Fibroblast of villous mesenchyme (primary cell): ENCODE data around the gene NAPEPLD. TPM values are rescaled to one million over a fixed set of nuclear protein-coding genes. Genes with fewer than 3 reads are reported as not detected.
A peak's percentile ranks its signal among the peaks of the same experiment; 100 is the strongest.
"Not testable (repeated sequence)": the region's sequence is repeated elsewhere in the genome, so short reads cannot be mapped to it uniquely, and the experiment has no call there.

Source experiments
- DNase-seq: peaks from one replicate; pipeline ENCODE4 v3.0.0-alpha.2; 2010; ENCODE audit warnings: low read depth
- H3K4me3 ChIP-seq: 2 replicates; pipeline ENCODE4 v1.5.1; 2011; ENCODE audit warnings: low read depth, mild to moderate bottlenecking, low read length
- total RNA-seq: library from RNA; depleted of rRNA; stranded (reverse); fragments of >200 nt; gene quantifications from 2 replicates; pipeline ENCODE4 v1.2.3, GENCODE V29; 2012
- TF ChIP-seq, protein P1 (sequence below): IDR thresholded peaks from 2 replicates; pipeline ENCODE4 v1.5.1; 2012; ENCODE audit warnings: low read depth, mild to moderate bottlenecking, low read length; ENCODE audit not compliant: insufficient read depth

The NAPEPLD gene
- total RNA-seq, 1 donor, result 6.5 TPM

DNA sequence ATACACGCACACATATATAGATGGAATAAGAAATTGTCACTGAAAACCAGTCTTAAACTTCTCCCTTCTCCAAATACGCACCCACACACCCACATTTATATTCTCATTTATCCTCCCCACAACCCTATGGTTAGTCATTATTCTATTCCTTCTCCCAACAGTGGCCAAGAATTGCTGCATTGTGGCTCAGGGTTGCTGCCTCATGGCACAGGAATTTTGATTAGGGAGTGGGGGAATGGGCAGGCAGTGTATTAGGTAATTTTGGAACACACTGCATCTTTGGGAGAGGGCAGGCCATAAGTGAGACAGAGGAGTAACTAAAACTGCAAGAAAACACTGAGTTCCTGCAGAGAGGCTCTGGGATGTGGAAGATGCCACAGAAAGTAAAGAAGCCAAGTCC is 35.7 kb downstream of the NAPEPLD start:
- DNase-seq, result peak; percentile 52
- no peak overlapping the region for H3K4me3 ChIP-seq
- TF ChIP-seq, protein P1, sequence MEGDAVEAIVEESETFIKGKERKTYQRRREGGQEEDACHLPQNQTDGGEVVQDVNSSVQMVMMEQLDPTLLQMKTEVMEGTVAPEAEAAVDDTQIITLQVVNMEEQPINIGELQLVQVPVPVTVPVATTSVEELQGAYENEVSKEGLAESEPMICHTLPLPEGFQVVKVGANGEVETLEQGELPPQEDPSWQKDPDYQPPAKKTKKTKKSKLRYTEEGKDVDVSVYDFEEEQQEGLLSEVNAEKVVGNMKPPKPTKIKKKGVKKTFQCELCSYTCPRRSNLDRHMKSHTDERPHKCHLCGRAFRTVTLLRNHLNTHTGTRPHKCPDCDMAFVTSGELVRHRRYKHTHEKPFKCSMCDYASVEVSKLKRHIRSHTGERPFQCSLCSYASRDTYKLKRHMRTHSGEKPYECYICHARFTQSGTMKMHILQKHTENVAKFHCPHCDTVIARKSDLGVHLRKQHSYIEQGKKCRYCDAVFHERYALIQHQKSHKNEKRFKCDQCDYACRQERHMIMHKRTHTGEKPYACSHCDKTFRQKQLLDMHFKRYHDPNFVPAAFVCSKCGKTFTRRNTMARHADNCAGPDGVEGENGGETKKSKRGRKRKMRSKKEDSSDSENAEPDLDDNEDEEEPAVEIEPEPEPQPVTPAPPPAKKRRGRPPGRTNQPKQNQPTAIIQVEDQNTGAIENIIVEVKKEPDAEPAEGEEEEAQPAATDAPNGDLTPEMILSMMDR, result no peak

DNA sequence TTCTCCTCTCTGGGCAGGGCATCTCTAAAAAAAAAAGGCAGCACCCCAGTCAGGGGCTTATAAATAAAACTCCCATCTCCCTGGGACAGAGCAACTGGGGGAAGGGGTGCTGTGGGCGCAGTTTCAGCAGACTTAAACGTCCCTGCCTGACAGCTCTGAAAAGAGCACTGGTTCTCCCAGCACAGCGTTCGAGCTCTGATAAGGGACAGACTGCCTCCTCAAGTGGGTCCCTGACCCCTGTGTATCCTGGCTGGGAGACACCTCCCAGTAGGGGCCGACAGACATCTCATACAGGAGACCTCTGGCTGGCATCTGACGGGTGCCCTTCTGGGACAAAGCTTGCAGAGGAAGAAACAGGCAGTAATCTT is 42.2 kb downstream of the NAPEPLD start:
- DNase-seq, H3K4me3 ChIP-seq: not testable (repeated sequence)

DNA sequence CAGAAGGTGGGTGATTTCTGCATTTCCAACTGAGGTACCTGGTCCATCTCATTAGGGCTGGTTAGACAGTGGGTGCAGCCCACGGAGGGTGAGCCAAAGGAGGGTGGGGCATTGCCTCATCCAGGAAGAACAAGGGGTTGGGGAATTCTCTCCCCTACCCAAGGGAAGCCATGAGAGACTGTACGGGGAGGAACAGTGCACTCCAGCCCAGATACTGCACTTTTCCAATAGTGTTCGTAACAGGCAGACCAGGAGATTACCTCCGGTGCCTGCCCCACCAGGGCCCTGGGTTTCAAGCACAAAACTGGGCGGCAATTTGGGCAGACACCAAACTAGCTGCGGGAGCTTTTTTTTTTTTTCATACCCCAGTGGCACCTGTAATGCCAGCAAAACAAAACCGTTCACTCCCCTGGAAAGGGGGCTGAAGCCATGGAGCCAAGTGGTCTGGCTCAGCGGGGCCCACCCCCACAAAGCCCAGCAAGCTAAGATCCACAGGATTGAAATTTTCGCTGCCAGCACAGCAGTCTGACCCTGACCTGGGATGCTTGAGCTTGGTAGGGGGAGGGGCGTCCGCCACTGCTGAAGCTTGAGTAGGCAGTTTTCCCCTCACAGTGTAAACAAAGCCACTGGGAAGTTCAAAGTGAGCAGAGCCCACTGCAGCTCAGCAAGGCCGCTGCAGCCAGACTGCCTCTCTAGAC is 42.7 kb downstream of the NAPEPLD start:
- peak; percentile 51 for DNase-seq
- H3K4me3 ChIP-seq, result peak overlapping the region; percentile 17
- TF ChIP-seq, protein P1, result no peak

DNA sequence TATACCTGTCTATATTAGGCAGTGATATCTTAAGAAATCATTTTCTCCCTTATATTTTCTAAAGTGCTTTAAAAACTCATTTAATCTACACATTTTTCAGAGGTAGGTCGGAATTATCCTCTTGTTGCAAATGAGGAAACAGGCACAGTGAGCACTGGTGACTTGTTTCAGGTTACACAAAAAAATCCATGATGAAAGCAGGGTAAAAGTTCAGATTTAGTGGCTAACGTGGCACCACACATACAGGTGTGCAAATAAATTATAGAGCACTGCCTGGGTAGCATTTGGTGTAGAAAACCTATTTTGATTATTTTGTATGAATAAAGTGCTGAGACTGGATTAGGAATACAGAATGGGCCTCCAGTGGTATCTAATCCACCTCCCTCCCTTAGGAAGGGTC is 47.4 kb downstream of the NAPEPLD start:
- TF ChIP-seq, protein P1, result no peak
- no peak for DNase-seq
- no peak overlapping the region for H3K4me3 ChIP-seq

DNA sequence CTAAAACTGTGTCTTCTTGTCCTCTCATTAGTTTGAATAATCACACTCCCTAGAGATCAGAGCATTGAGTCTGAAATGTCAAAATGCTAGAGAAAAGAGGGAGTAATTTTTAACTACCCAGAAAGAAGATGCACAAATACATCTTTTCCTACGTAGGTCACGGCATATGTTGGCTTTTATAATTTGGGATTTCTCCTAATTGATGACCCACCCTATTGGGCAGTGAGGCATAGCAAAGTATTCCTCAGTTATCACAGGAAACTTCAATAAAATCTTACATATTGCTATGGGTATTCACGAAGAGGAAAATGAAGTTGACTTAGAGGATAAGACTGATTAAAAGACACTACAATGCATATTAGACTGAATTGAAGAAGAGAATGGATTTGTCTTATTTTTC is 48.6 kb downstream of the NAPEPLD start:
- TF ChIP-seq, protein P1, result no peak

DNA sequence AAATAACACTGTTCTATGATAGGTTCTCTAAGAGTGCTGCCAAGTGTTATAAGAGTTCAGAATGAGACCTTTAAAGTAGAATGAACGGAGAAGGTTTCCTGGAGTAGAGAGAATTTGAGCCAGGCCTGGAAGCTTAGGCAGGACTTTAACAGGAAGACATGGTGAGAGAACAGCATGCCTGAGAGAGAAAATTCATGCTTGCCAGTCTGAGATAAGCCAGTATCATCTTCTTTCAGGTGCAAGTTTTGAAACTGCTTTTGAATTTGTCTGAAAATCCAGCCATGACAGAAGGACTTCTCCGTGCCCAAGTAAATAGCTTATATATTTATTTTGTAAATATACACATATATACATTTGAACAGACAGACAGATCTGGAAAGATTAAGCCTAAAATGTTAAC is 51.9 kb downstream of the NAPEPLD start:
- TF ChIP-seq, protein P1, result no peak

More for the DNA sequence above, 48.6 kb downstream of the NAPEPLD start:
- H3K4me3 ChIP-seq, result no peak overlapping the region
- no peak for DNase-seq

DNA sequence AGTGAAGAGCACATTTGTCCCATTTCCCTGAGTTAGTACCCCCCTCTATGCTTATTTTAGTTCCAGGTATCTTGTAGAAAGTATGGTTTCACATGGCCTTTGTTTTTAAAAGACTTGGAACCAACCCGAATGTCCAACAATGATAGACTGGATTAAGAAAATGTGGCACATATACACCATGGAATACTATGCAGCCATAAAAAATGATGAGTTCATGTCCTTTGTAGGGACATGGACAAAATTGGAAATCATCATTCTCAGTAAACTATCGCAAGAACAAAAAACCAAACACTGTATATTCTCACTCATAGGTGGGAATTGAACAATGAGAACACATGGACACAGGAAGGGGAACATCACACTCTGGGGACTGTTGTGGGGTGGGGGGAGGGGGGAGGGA is 53.3 kb downstream of the NAPEPLD start:
- not testable (repeated sequence) for DNase-seq, H3K4me3 ChIP-seq

More for the DNA sequence above, 51.9 kb downstream of the NAPEPLD start:
- DNase-seq, result no peak
- H3K4me3 ChIP-seq, result no peak overlapping the region

DNA sequence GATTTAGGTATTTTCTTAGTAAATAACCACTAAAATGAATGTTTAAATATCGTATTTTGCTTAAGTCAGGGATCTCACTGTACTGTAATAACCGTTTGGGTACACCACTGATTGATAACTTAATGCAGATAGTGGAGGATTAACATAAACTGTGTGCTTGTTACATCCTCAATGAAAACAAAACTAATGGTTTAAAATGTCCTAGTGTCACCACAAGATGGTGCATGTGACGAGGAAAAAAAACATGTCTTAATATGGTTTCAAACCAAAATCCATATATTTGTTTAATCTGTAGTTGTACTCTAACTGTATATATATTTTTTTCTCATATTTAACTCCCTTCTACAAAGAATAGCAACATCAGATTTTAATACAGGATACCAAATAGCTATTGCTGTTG is 54.8 kb downstream of the NAPEPLD start:
- DNase-seq, result no peak
- TF ChIP-seq, protein P1, result no peak
- no peak overlapping the region for H3K4me3 ChIP-seq
